ENCODE data around the gene FAM20A.

The FAM20A gene

GRCh38 chr17:68512247-68512959 is 88.8 kb downstream of the FAM20A start, which contains the start of gene PRKAR1A:
TSS of gene PRKAR1A (plus strand) at chr17:68512430. CDS start at chr17:68515400, 2,970 bp downstream.
- H3K27ac ChIP-seq (ENCODE audit: low read depth, low read length) = peak within 1 kb of the TSS; percentile 94
- peaks cover 49% of the 10 kb centered on the region for H3K79me2 ChIP-seq (ENCODE audit: control insufficient read depth, insufficient read depth, low read length, unreplicated experiment)
- peaks cover 17% of the 10 kb centered on the region for H3K36me3 ChIP-seq (ENCODE audit: insufficient read depth, low read length)
- peaks cover 39% of the 10 kb centered on the region for H3K4me1 ChIP-seq (ENCODE audit: control insufficient read depth, insufficient read depth, low read length, unreplicated experiment)
- H3K27me3 ChIP-seq (ENCODE audit: insufficient read depth, low read length) = no peaks in the 10 kb centered on the region
- H2AFZ ChIP-seq (ENCODE audit: low read length, unreplicated experiment) = peak within 1 kb of the TSS; percentile 48
- peak within 1 kb of the TSS; percentile 93 for H3K4me3 ChIP-seq (ENCODE audit: low read depth, low read length)

- Histone ChIP-seq H3K4me3 (ENCODE audit: low read depth, low read length) (peak overlapping the region; percentile 93), H3K27me3 (ENCODE audit: insufficient read depth, low read length) (no peaks in the 10 kb centered on the region), H2AFZ (ENCODE audit: low read length, unreplicated experiment) (peak overlapping the region; percentile 48), H3K36me3 (ENCODE audit: insufficient read depth, low read length) (peaks cover 11% of the 10 kb centered on the region), H3K27ac (ENCODE audit: low read depth, low read length) (peak overlapping the region; percentile 94), H3K4me1 (ENCODE audit: control insufficient read depth, insufficient read depth, low read length, unreplicated experiment) (peaks cover 38% of the 10 kb centered on the region), H3K79me2 (ENCODE audit: control insufficient read depth, insufficient read depth, low read length, unreplicated experiment) (peaks cover 43% of the 10 kb centered on the region)
These were observed 89.4 kb downstream of the FAM20A start for GRCh38 chr17:68511671-68512246.

- H2AFZ ChIP-seq (ENCODE audit: low read length, unreplicated experiment) = peak overlapping the region; percentile 48
These were observed 89.9 kb downstream of the FAM20A start for GRCh38 chr17:68511254-68511670.

GRCh38 chr17:68509141-68510057 is 91.8 kb downstream of the FAM20A start:
- peaks cover 18% of the 10 kb centered on the region for H3K4me1 ChIP-seq (ENCODE audit: control insufficient read depth, insufficient read depth, low read length, unreplicated experiment)
- no peak overlapping the region for H3K27ac ChIP-seq (ENCODE audit: low read depth, low read length)
- H3K27me3 ChIP-seq (ENCODE audit: insufficient read depth, low read length) = no peaks in the 10 kb centered on the region
- no peak overlapping the region for H3K4me3 ChIP-seq (ENCODE audit: low read depth, low read length)
- H2AFZ ChIP-seq (ENCODE audit: low read length, unreplicated experiment) = no peak overlapping the region
- H3K36me3 ChIP-seq (ENCODE audit: insufficient read depth, low read length) = no peaks in the 10 kb centered on the region
- peaks cover 22% of the 10 kb centered on the region for H3K79me2 ChIP-seq (ENCODE audit: control insufficient read depth, insufficient read depth, low read length, unreplicated experiment)

More at GRCh38 chr17:68511254-68511670, 89.9 kb downstream of the FAM20A start:
- Histone ChIP-seq H3K79me2 (ENCODE audit: control insufficient read depth, insufficient read depth, low read length, unreplicated experiment) (peaks cover 40% of the 10 kb centered on the region), H3K4me1 (ENCODE audit: control insufficient read depth, insufficient read depth, low read length, unreplicated experiment) (peaks cover 33% of the 10 kb centered on the region), H3K27me3 (ENCODE audit: insufficient read depth, low read length) (no peaks in the 10 kb centered on the region), H3K36me3 (ENCODE audit: insufficient read depth, low read length) (peaks cover 8% of the 10 kb centered on the region), H3K4me3 (ENCODE audit: low read depth, low read length) (peak overlapping the region; percentile 93), H3K27ac (ENCODE audit: low read depth, low read length) (peak overlapping the region; percentile 94)

- H3K36me3 ChIP-seq (ENCODE audit: insufficient read depth, low read length) = no peaks in the 10 kb centered on the region
- no peaks in the 10 kb centered on the region for H3K27me3 ChIP-seq (ENCODE audit: insufficient read depth, low read length)
- H3K4me1 ChIP-seq (ENCODE audit: control insufficient read depth, insufficient read depth, low read length, unreplicated experiment) = peaks cover 16% of the 10 kb centered on the region
- no peak overlapping the region for H3K4me3 ChIP-seq (ENCODE audit: low read depth, low read length)
- H3K79me2 ChIP-seq (ENCODE audit: control insufficient read depth, insufficient read depth, low read length, unreplicated experiment) = peaks cover 3% of the 10 kb centered on the region
- H3K27ac ChIP-seq (ENCODE audit: low read depth, low read length) = no peak overlapping the region
- H2AFZ ChIP-seq (ENCODE audit: low read length, unreplicated experiment) = no peak overlapping the region
These were observed 93.6 kb downstream of the FAM20A start for GRCh38 chr17:68507576-68507975.

- peaks cover 12% of the 10 kb centered on the region for H3K4me1 ChIP-seq (ENCODE audit: control insufficient read depth, insufficient read depth, low read length, unreplicated experiment)
- no peaks in the 10 kb centered on the region for H3K79me2 ChIP-seq (ENCODE audit: control insufficient read depth, insufficient read depth, low read length, unreplicated experiment)
- no peaks in the 10 kb centered on the region for H3K36me3 ChIP-seq (ENCODE audit: insufficient read depth, low read length)
- no peak overlapping the region for H3K27ac ChIP-seq (ENCODE audit: low read depth, low read length)
- H3K4me3 ChIP-seq (ENCODE audit: low read depth, low read length) = no peak overlapping the region
- H2AFZ ChIP-seq (ENCODE audit: low read length, unreplicated experiment) = no peak overlapping the region
- no peaks in the 10 kb centered on the region for H3K27me3 ChIP-seq (ENCODE audit: insufficient read depth, low read length)
These were observed 95.2 kb downstream of the FAM20A start for GRCh38 chr17:68505951-68506350.

- H3K27ac ChIP-seq (ENCODE audit: low read depth, low read length) = no peak overlapping the region
- H3K27me3 ChIP-seq (ENCODE audit: insufficient read depth, low read length) = no peaks in the 10 kb centered on the region
- peaks cover 6% of the 10 kb centered on the region for H3K4me1 ChIP-seq (ENCODE audit: control insufficient read depth, insufficient read depth, low read length, unreplicated experiment)
- H3K36me3 ChIP-seq (ENCODE audit: insufficient read depth, low read length) = no peaks in the 10 kb centered on the region
- no peak overlapping the region for H2AFZ ChIP-seq (ENCODE audit: low read length, unreplicated experiment)
- no peaks in the 10 kb centered on the region for H3K79me2 ChIP-seq (ENCODE audit: control insufficient read depth, insufficient read depth, low read length, unreplicated experiment)
- no peak overlapping the region for H3K4me3 ChIP-seq (ENCODE audit: low read depth, low read length)
These were observed 100.1 kb downstream of the FAM20A start for GRCh38 chr17:68501074-68501473.

GRCh38 chr17:68499587-68499986 is 101.6 kb downstream of the FAM20A start:
- Histone ChIP-seq H3K79me2 (ENCODE audit: control insufficient read depth, insufficient read depth, low read length, unreplicated experiment) (no peaks in the 10 kb centered on the region), H3K4me1 (ENCODE audit: control insufficient read depth, insufficient read depth, low read length, unreplicated experiment) (peaks cover 6% of the 10 kb centered on the region), H3K27ac (ENCODE audit: low read depth, low read length) (no peak overlapping the region), H3K27me3 (ENCODE audit: insufficient read depth, low read length) (no peaks in the 10 kb centered on the region), H3K4me3 (ENCODE audit: low read depth, low read length) (no peak overlapping the region), H3K36me3 (ENCODE audit: insufficient read depth, low read length) (no peaks in the 10 kb centered on the region), H2AFZ (ENCODE audit: low read length, unreplicated experiment) (no peak overlapping the region)

- H3K4me1 ChIP-seq (ENCODE audit: control insufficient read depth, insufficient read depth, low read length, unreplicated experiment) = peaks cover 6% of the 10 kb centered on the region
- no peaks in the 10 kb centered on the region for H3K79me2 ChIP-seq (ENCODE audit: control insufficient read depth, insufficient read depth, low read length, unreplicated experiment)
- H2AFZ ChIP-seq (ENCODE audit: low read length, unreplicated experiment) = no peak overlapping the region
- no peak overlapping the region for H3K4me3 ChIP-seq (ENCODE audit: low read depth, low read length)
- H3K27ac ChIP-seq (ENCODE audit: low read depth, low read length) = no peak overlapping the region
- H3K27me3 ChIP-seq (ENCODE audit: insufficient read depth, low read length) = no peaks in the 10 kb centered on the region
- no peaks in the 10 kb centered on the region for H3K36me3 ChIP-seq (ENCODE audit: insufficient read depth, low read length)
These were observed 102.5 kb downstream of the FAM20A start for GRCh38 chr17:68498479-68499326.

- no peak overlapping the region for H3K27ac ChIP-seq (ENCODE audit: low read depth, low read length)
- no peaks in the 10 kb centered on the region for H3K27me3 ChIP-seq (ENCODE audit: insufficient read depth, low read length)
- H3K4me1 ChIP-seq (ENCODE audit: control insufficient read depth, insufficient read depth, low read length, unreplicated experiment) = peaks cover 6% of the 10 kb centered on the region
These were observed 103.3 kb downstream of the FAM20A start for GRCh38 chr17:68497885-68498319.

More at GRCh38 chr17:68497885-68498319, 103.3 kb downstream of the FAM20A start:
- Histone ChIP-seq H3K79me2 (ENCODE audit: control insufficient read depth, insufficient read depth, low read length, unreplicated experiment) (no peaks in the 10 kb centered on the region), H3K4me3 (ENCODE audit: low read depth, low read length) (no peak overlapping the region), H3K36me3 (ENCODE audit: insufficient read depth, low read length) (no peaks in the 10 kb centered on the region), H2AFZ (ENCODE audit: low read length, unreplicated experiment) (no peak overlapping the region)
